Measurements from ENCODE around the gene HES4. TPM values are rescaled to one million over a fixed set of nuclear protein-coding genes. Genes with fewer than 3 reads are reported as not detected.
A peak's percentile ranks its signal among the peaks of the same experiment; 100 is the strongest.

Gene HES4
- 1 to 10 TPM; 4.1 to 4.7 TPM for total RNA-seq

GRCh38 chr1:999725-1000356 lies at the start of gene HES4:
TSS of gene HES4 (minus strand) at chr1:1000097. CDS start at chr1:999973, 124 bp downstream.
- H3K4me3 Mint-ChIP-seq = peak within 1 kb of the TSS; percentile 71
- peak; percentile 68 for DNase-seq
- CTCF ChIA-PET = interaction anchor here (0.8 kb wide), 1 partner anchor 15 kb away, joined by 3 read pairs; no protein-coding TSS in a partner anchor
- no peaks in the 10 kb centered on the region for H3K9me3 Mint-ChIP-seq
- peak within 1 kb of the TSS; percentile 80 for H3K27ac Mint-ChIP-seq
- H3K27me3 Mint-ChIP-seq (ENCODE audit: low read depth) = peaks cover 35% of the 10 kb centered on the region
- intact Hi-C loops (cut with micrococcal nuclease) = loop anchor here (1.0 kb wide), 2 partner anchors 13 to 308 kb away; partner anchors contain the start of genes ISG15 and PUSL1
- no peaks in the 10 kb centered on the region for H3K36me3 Mint-ChIP-seq (ENCODE audit: low read depth)
- peaks cover 12% of the 10 kb centered on the region for H3K4me1 Mint-ChIP-seq (ENCODE audit: low read depth)

GRCh38 chr1:1048765-1049164 lies 48.9 kb upstream of the HES4 start:
- Mint-ChIP-seq H3K27me3 (ENCODE audit: low read depth) (no peaks in the 10 kb centered on the region), H3K36me3 (ENCODE audit: low read depth) (peaks cover 1% of the 10 kb centered on the region), H3K9me3 (peaks cover 3% of the 10 kb centered on the region), H3K4me3 (no peak overlapping the region), H3K4me1 (ENCODE audit: low read depth) (no peaks in the 10 kb centered on the region), H3K27ac (no peak overlapping the region)
- no peak for DNase-seq
- CTCF ChIA-PET = interaction anchor here (0.6 kb wide), 1 partner anchor 15 kb away, joined by 7 read pairs; no protein-coding TSS in a partner anchor
- intact Hi-C loops (cut with micrococcal nuclease) = no loop called here

- CTCF ChIA-PET = interaction anchor here (0.6 kb wide), 1 partner anchor 621 kb away, joined by 3 read pairs; no protein-coding TSS in a partner anchor
- Mint-ChIP-seq H3K9me3 (peaks cover 3% of the 10 kb centered on the region), H3K27me3 (ENCODE audit: low read depth) (no peaks in the 10 kb centered on the region), H3K27ac (no peak overlapping the region), H3K4me1 (ENCODE audit: low read depth) (no peaks in the 10 kb centered on the region), H3K36me3 (ENCODE audit: low read depth) (peaks cover 1% of the 10 kb centered on the region), H3K4me3 (no peak overlapping the region)
- intact Hi-C loops (cut with micrococcal nuclease) = no loop called here
- DNase-seq = no peak
These were observed 48.1 kb upstream of the HES4 start for GRCh38 chr1:1047963-1048362.

GRCh38 chr1:1047407-1047806 lies 47.5 kb upstream of the HES4 start:
- intact Hi-C loops (cut with micrococcal nuclease) = no loop called here
- Mint-ChIP-seq H3K36me3 (ENCODE audit: low read depth) (peaks cover 1% of the 10 kb centered on the region), H3K27me3 (ENCODE audit: low read depth) (no peaks in the 10 kb centered on the region), H3K4me1 (ENCODE audit: low read depth) (no peaks in the 10 kb centered on the region), H3K9me3 (peaks cover 3% of the 10 kb centered on the region), H3K4me3 (no peak overlapping the region), H3K27ac (no peak overlapping the region)
- CTCF ChIA-PET = interaction anchor here (0.6 kb wide), 1 partner anchor 622 kb away, joined by 3 read pairs; no protein-coding TSS in a partner anchor
- no peak for DNase-seq

GRCh38 chr1:1046767-1047166 lies 46.9 kb upstream of the HES4 start:
- no peak for DNase-seq
- H3K4me3 Mint-ChIP-seq = no peak overlapping the region

GRCh38 chr1:1046243-1046642 lies 46.3 kb upstream of the HES4 start:
- CTCF ChIA-PET = no interaction called here
- Mint-ChIP-seq H3K4me3 (no peak overlapping the region), H3K4me1 (ENCODE audit: low read depth) (no peaks in the 10 kb centered on the region), H3K27me3 (ENCODE audit: low read depth) (no peaks in the 10 kb centered on the region), H3K36me3 (ENCODE audit: low read depth) (peaks cover 1% of the 10 kb centered on the region), H3K9me3 (no peaks in the 10 kb centered on the region), H3K27ac (no peak overlapping the region)
- intact Hi-C loops (cut with micrococcal nuclease) = no loop called here
- no peak for DNase-seq

More at GRCh38 chr1:1046767-1047166, 46.9 kb upstream of the HES4 start:
- CTCF ChIA-PET = no interaction called here
- H3K9me3 Mint-ChIP-seq = no peaks in the 10 kb centered on the region
- H3K27me3 Mint-ChIP-seq (ENCODE audit: low read depth) = no peaks in the 10 kb centered on the region
- no peaks in the 10 kb centered on the region for H3K4me1 Mint-ChIP-seq (ENCODE audit: low read depth)
- no peak overlapping the region for H3K27ac Mint-ChIP-seq
- H3K36me3 Mint-ChIP-seq (ENCODE audit: low read depth) = peaks cover 1% of the 10 kb centered on the region
- intact Hi-C loops (cut with micrococcal nuclease) = no loop called here

- H3K9me3 Mint-ChIP-seq = no peaks in the 10 kb centered on the region
- H3K27ac Mint-ChIP-seq = no peak overlapping the region
- no peaks in the 10 kb centered on the region for H3K27me3 Mint-ChIP-seq (ENCODE audit: low read depth)
- H3K36me3 Mint-ChIP-seq (ENCODE audit: low read depth) = peaks cover 1% of the 10 kb centered on the region
- DNase-seq = no peak
- CTCF ChIA-PET = no interaction called here
- intact Hi-C loops (cut with micrococcal nuclease) = no loop called here
- H3K4me1 Mint-ChIP-seq (ENCODE audit: low read depth) = peaks cover under 1% of the 10 kb centered on the region
- no peak overlapping the region for H3K4me3 Mint-ChIP-seq
These were observed 45.2 kb upstream of the HES4 start for GRCh38 chr1:1045129-1045528.

- Mint-ChIP-seq H3K4me1 (ENCODE audit: low read depth) (peaks cover 6% of the 10 kb centered on the region), H3K9me3 (no peaks in the 10 kb centered on the region), H3K27ac (no peak overlapping the region), H3K27me3 (ENCODE audit: low read depth) (peaks cover 3% of the 10 kb centered on the region), H3K36me3 (ENCODE audit: low read depth) (peaks cover 1% of the 10 kb centered on the region), H3K4me3 (no peak overlapping the region)
- no peak for DNase-seq
- CTCF ChIA-PET = no interaction called here
- intact Hi-C loops (cut with micrococcal nuclease) = no loop called here
These were observed 44.7 kb upstream of the HES4 start for GRCh38 chr1:1044455-1045078.

- Mint-ChIP-seq H3K4me3 (no peak overlapping the region), H3K9me3 (no peaks in the 10 kb centered on the region), H3K27ac (no peak overlapping the region), H3K4me1 (ENCODE audit: low read depth) (peaks cover 13% of the 10 kb centered on the region), H3K27me3 (ENCODE audit: low read depth) (peaks cover 9% of the 10 kb centered on the region), H3K36me3 (ENCODE audit: low read depth) (peaks cover 1% of the 10 kb centered on the region)
- CTCF ChIA-PET = no interaction called here
- DNase-seq = no peak
- intact Hi-C loops (cut with micrococcal nuclease) = no loop called here
These were observed 44.0 kb upstream of the HES4 start for GRCh38 chr1:1043921-1044320.

GRCh38 chr1:1043411-1043810 lies 43.5 kb upstream of the HES4 start:
- CTCF ChIA-PET = no interaction called here
- peaks cover 18% of the 10 kb centered on the region for H3K4me1 Mint-ChIP-seq (ENCODE audit: low read depth)
- peaks cover 12% of the 10 kb centered on the region for H3K27me3 Mint-ChIP-seq (ENCODE audit: low read depth)
- no peak overlapping the region for H3K4me3 Mint-ChIP-seq
- no peak for DNase-seq
- peaks cover 1% of the 10 kb centered on the region for H3K36me3 Mint-ChIP-seq (ENCODE audit: low read depth)
- H3K9me3 Mint-ChIP-seq = no peaks in the 10 kb centered on the region
- H3K27ac Mint-ChIP-seq = no peak overlapping the region
- intact Hi-C loops (cut with micrococcal nuclease) = no loop called here

GRCh38 chr1:1042835-1043234 lies 42.9 kb upstream of the HES4 start:
- no peak overlapping the region for H3K4me3 Mint-ChIP-seq
- H3K9me3 Mint-ChIP-seq = no peaks in the 10 kb centered on the region
- H3K4me1 Mint-ChIP-seq (ENCODE audit: low read depth) = peaks cover 19% of the 10 kb centered on the region
- peaks cover 14% of the 10 kb centered on the region for H3K27me3 Mint-ChIP-seq (ENCODE audit: low read depth)
- no peak for DNase-seq
- CTCF ChIA-PET = no interaction called here
- intact Hi-C loops (cut with micrococcal nuclease) = no loop called here
- no peak overlapping the region for H3K27ac Mint-ChIP-seq
- peaks cover 1% of the 10 kb centered on the region for H3K36me3 Mint-ChIP-seq (ENCODE audit: low read depth)

GRCh38 chr1:1041873-1042272 lies 42.0 kb upstream of the HES4 start:
- intact Hi-C loops (cut with micrococcal nuclease) = loop anchor here (2.0 kb wide), 1 partner anchor 75 kb away; the partner anchor contains the start of gene C1orf159
- Mint-ChIP-seq H3K4me1 (ENCODE audit: low read depth) (peaks cover 19% of the 10 kb centered on the region), H3K27ac (no peak overlapping the region), H3K27me3 (ENCODE audit: low read depth) (peaks cover 14% of the 10 kb centered on the region), H3K4me3 (no peak overlapping the region), H3K36me3 (ENCODE audit: low read depth) (no peaks in the 10 kb centered on the region), H3K9me3 (no peaks in the 10 kb centered on the region)
- CTCF ChIA-PET = no interaction called here
- DNase-seq = no peak

- CTCF ChIA-PET = interaction anchor here (0.6 to 1.4 kb wide), 2 partner anchors 23 to 209 kb away, joined by 3 read pairs; no protein-coding TSS in a partner anchor
- H3K9me3 Mint-ChIP-seq = no peaks in the 10 kb centered on the region
- H3K4me1 Mint-ChIP-seq (ENCODE audit: low read depth) = peaks cover 19% of the 10 kb centered on the region
- H3K27ac Mint-ChIP-seq = no peak overlapping the region
- intact Hi-C loops (cut with micrococcal nuclease) = loop anchor here (2.0 kb wide), 1 partner anchor 76 kb away; the partner anchor contains the start of gene C1orf159
- no peaks in the 10 kb centered on the region for H3K36me3 Mint-ChIP-seq (ENCODE audit: low read depth)
- no peak overlapping the region for H3K4me3 Mint-ChIP-seq
- H3K27me3 Mint-ChIP-seq (ENCODE audit: low read depth) = peaks cover 14% of the 10 kb centered on the region
- DNase-seq = no peak
These were observed 41.2 kb upstream of the HES4 start for GRCh38 chr1:1041092-1041523.

All from activated naive CD4-positive, alpha-beta T cell treated with anti-CD3 and anti-CD28 coated beads for 36 hours (primary cell).